HEK293 (cell line): ENCODE data around the gene PILRA.
A peak's percentile ranks its signal among the peaks of the same experiment; 100 is the strongest.

Experiments used
- CTCF ChIA-PET: fragments of 350-600 bp; formaldehyde crosslinking; extraction: SDS; loops from one replicate; lab custom pipeline; 2021; ENCODE audit warnings: antibody characterized with exemption; lab: Yijun Ruan, JAX
- POLR2A ChIA-PET: fragments of 300-600 bp; formaldehyde crosslinking; extraction: SDS; loops from one replicate; lab custom pipeline; 2020; ENCODE audit warnings: antibody characterized with exemption, inconsistent platforms; lab: Yijun Ruan, JAX
- H3K27ac ChIP-seq: fragments of 200-500 bp; sonication (Bioruptor generic); 2 replicates; pipeline ENCODE4 v1.5.1; 2014; ENCODE audit warnings: low read depth, low read length, control low read depth, inconsistent platforms; ENCODE audit errors: extremely low read depth
- H3K36me3 ChIP-seq, 2 experiments: fragments of 200-500 bp in 1 of 2; sonication (Bioruptor generic) in 1 of 2; 1 replicate in 1 of 2; 2 replicates in 1 of 2; pipeline ENCODE4 v1.5.1; 2014 to 2017; ENCODE audit warnings: inconsistent platforms in 2 of 2, low read length in 2 of 2; ENCODE audit not compliant: control insufficient read depth in 2 of 2, insufficient read depth in 1 of 2
- H3K4me1 ChIP-seq: fragments of 200-500 bp; sonication (Bioruptor generic); 2 replicates; pipeline ENCODE4 v1.5.1; 2014; ENCODE audit warnings: mild to moderate bottlenecking, low read length, inconsistent platforms; ENCODE audit not compliant: control insufficient read depth, insufficient read depth
- H3K4me3 ChIP-seq: 2 replicates; pipeline ENCODE4 v1.5.1; 2011; ENCODE audit warnings: low read depth, mild to moderate bottlenecking, control low read depth, low read length, moderate library complexity
- H3K9me3 ChIP-seq: fragments of 200-500 bp; sonication (Bioruptor generic); 2 replicates; pipeline ENCODE4 v1.5.1; 2014; ENCODE audit warnings: low read depth, low read length, inconsistent platforms; ENCODE audit not compliant: control insufficient read depth, insufficient read depth
- EGR2 ChIP-seq: fragments of 450-650 bp; formaldehyde crosslinking; IDR thresholded peaks from 2 replicates; pipeline ENCODE4 v1.5.1; 2016; ENCODE audit warnings: low read depth, missing biosample characterization, missing genetic modification characterization
- GFI1B ChIP-seq: fragments of 450-650 bp; formaldehyde crosslinking; IDR thresholded peaks from 2 replicates; pipeline ENCODE4 v1.5.1; 2016; ENCODE audit warnings: missing biosample characterization, missing genetic modification characterization
- PRDM6 ChIP-seq: fragments of 450-650 bp; formaldehyde crosslinking; IDR thresholded peaks from 2 replicates; pipeline ENCODE4 v1.5.1; 2017; ENCODE audit warnings: missing biosample characterization, missing genetic modification characterization
- SCRT1 ChIP-seq: fragments of 450-650 bp; formaldehyde crosslinking; IDR thresholded peaks from 2 replicates; pipeline ENCODE4 v1.5.1; 2016; ENCODE audit warnings: missing biosample characterization, missing genetic modification characterization, borderline replicate concordance
- SCRT2 ChIP-seq: fragments of 450-650 bp; formaldehyde crosslinking; IDR thresholded peaks from 2 replicates; pipeline ENCODE4 v1.5.1; 2016; ENCODE audit warnings: missing biosample characterization, missing genetic modification characterization
- SETDB1 ChIP-seq: IDR thresholded peaks from one replicate; pipeline ENCODE4 v1.6.1; 2017; ENCODE audit warnings: mild to moderate bottlenecking, low read length, moderate library complexity, mixed read lengths; ENCODE audit not compliant: insufficient read length
- SP2 ChIP-seq: fragments of 450-650 bp; formaldehyde crosslinking; IDR thresholded peaks from 2 replicates; pipeline ENCODE4 v1.5.1; 2016; ENCODE audit warnings: missing biosample characterization, missing genetic modification characterization
- TRIM28 ChIP-seq: IDR thresholded peaks from 2 replicates; pipeline ENCODE4 v1.6.1; 2011; ENCODE audit warnings: low read length, control low read depth, borderline replicate concordance
- WT1 ChIP-seq: fragments of 450-650 bp; formaldehyde crosslinking; IDR thresholded peaks from 2 replicates; pipeline ENCODE4 v1.5.1; 2016; ENCODE audit warnings: missing biosample characterization, missing genetic modification characterization
- ZBTB1 ChIP-seq: fragments of 450-650 bp; formaldehyde crosslinking; IDR thresholded peaks from 2 replicates; pipeline ENCODE4 v1.5.1; 2016; ENCODE audit warnings: missing biosample characterization, missing genetic modification characterization
- ZEB2 ChIP-seq: fragments of 450-650 bp; formaldehyde crosslinking; IDR thresholded peaks from 2 replicates; pipeline ENCODE4 v1.5.1; 2016; ENCODE audit warnings: missing biosample characterization, missing genetic modification characterization
- ZFHX2 ChIP-seq: fragments of 450-650 bp; formaldehyde crosslinking; conservative IDR thresholded peaks from 2 replicates; pipeline ENCODE4 v1.5.1; 2016; ENCODE audit warnings: missing biosample characterization, missing genetic modification characterization
- ZNF184 ChIP-seq: fragments of 450-650 bp; IDR thresholded peaks from 2 replicates; pipeline ENCODE4 v1.5.1; 2018; ENCODE audit warnings: missing biosample characterization, mild to moderate bottlenecking, missing genetic modification characterization
- ZNF211 ChIP-seq: fragments of 450-650 bp; formaldehyde crosslinking; IDR thresholded peaks from 2 replicates; pipeline ENCODE4 v1.5.1; 2016; ENCODE audit warnings: low read depth, missing biosample characterization, missing genetic modification characterization
- ZNF248 ChIP-seq: fragments of 450-650 bp; formaldehyde crosslinking; IDR thresholded peaks from 2 replicates; pipeline ENCODE4 v1.5.1; 2017; ENCODE audit warnings: missing biosample characterization, missing genetic modification characterization
- ZNF391 ChIP-seq: fragments of 450-650 bp; formaldehyde crosslinking; IDR thresholded peaks from 2 replicates; pipeline ENCODE4 v1.5.1; 2016; ENCODE audit warnings: low read depth, missing biosample characterization, missing genetic modification characterization, borderline replicate concordance
- ZNF394 ChIP-seq: fragments of 450-650 bp; formaldehyde crosslinking; IDR thresholded peaks from 2 replicates; pipeline ENCODE4 v1.5.1; 2016; ENCODE audit warnings: missing biosample characterization, missing genetic modification characterization, mild to moderate bottlenecking, moderate library complexity, borderline replicate concordance
- ZNF416 ChIP-seq: fragments of 450-650 bp; formaldehyde crosslinking; IDR thresholded peaks from 2 replicates; pipeline ENCODE4 v1.5.1; 2016; ENCODE audit warnings: missing biosample characterization, missing genetic modification characterization
- ZNF610 ChIP-seq: fragments of 450-650 bp; formaldehyde crosslinking; IDR thresholded peaks from 2 replicates; pipeline ENCODE4 v1.5.1; 2016; ENCODE audit warnings: missing biosample characterization, missing genetic modification characterization, borderline replicate concordance
- ZNF624 ChIP-seq: fragments of 450-650 bp; formaldehyde crosslinking; IDR thresholded peaks from 2 replicates; pipeline ENCODE4 v1.5.1; 2017; ENCODE audit warnings: missing biosample characterization, missing genetic modification characterization
- ZNF654 ChIP-seq: fragments of 450-650 bp; formaldehyde crosslinking; IDR thresholded peaks from 2 replicates; pipeline ENCODE4 v1.5.1; 2016; ENCODE audit warnings: low read depth, missing biosample characterization, missing genetic modification characterization
- ZNF777 ChIP-seq: fragments of 450-650 bp; formaldehyde crosslinking; IDR thresholded peaks from 2 replicates; pipeline ENCODE4 v1.5.1; 2017; ENCODE audit warnings: missing biosample characterization, missing genetic modification characterization, borderline replicate concordance
- ZNF843 ChIP-seq: fragments of 450-650 bp; formaldehyde crosslinking; IDR thresholded peaks from 2 replicates; pipeline ENCODE4 v1.5.1; 2016; ENCODE audit warnings: missing biosample characterization, missing genetic modification characterization
- ZSCAN23 ChIP-seq: fragments of 450-650 bp; formaldehyde crosslinking; IDR thresholded peaks from 2 replicates; pipeline ENCODE4 v1.5.1; 2016; ENCODE audit warnings: missing biosample characterization, missing genetic modification characterization
- TF ChIP-seq, protein P1 (sequence below): fragments of 450-650 bp; formaldehyde crosslinking; IDR thresholded peaks from 2 replicates; pipeline ENCODE4 v1.5.1; 2017; ENCODE audit warnings: missing biosample characterization, missing genetic modification characterization
- TF ChIP-seq, protein P2 (sequence below): IDR thresholded peaks from 2 replicates; pipeline ENCODE4 v1.6.1; 2011; ENCODE audit warnings: mild to moderate bottlenecking, low read depth, low read length, borderline replicate concordance
- TF ChIP-seq, protein P3 (sequence below): sonication (generic); formaldehyde crosslinking; IDR thresholded peaks from 2 replicates; pipeline ENCODE4 v1.8.1; 2022; ENCODE audit warnings: mild to moderate bottlenecking, moderate library complexity, missing genetic modification reagents

Gene PILRA

DNA sequence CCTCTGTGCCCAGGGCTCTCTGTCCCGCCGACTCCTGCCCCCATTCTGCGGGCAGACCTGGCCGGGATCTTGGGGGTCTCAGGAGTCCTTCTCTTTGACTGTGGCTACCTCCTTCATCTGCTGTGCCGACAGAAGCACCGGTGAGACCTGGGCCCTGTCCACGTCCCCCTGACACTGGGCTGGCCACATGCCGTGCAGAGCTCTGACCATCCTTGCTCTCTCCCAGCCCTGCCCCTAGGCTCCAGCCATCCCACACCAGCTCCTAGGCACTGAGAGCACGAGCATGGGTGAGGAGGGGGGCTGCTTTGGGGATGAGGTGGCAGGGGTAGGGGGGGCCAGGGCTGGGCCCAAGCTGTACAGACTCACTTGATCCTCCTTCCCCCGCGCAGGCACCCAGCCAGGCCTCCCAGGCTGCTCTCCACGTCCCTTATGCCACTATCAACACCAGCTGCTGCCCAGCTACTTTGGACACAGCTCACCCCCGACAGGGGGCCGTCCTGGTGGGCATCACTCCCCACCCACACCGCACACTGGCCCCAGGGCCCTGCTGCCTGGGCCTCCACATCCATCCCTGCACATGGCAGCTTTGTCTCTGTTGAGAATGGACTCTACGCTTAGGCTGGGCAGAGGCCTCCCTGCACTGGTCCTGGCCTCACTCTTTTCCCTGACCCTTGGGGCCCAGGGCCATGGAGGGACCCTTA, 20.2 kb upstream of the PILRA start:
- no peak overlapping the region for H3K27ac ChIP-seq
- peaks cover 32 to 91% of the 10 kb centered on the region in 2 experiments for H3K36me3 ChIP-seq
- POLR2A ChIA-PET = no interaction called here
- no peaks in the 10 kb centered on the region for H3K4me1 ChIP-seq
- TF ChIP-seq ZNF416 (tag by site-specific recombination) = no peak
- CTCF ChIA-PET = interaction anchor here (0.9 to 1.3 kb wide), 2 partner anchors 9 to 224 kb away, joined by 3 read pairs; no protein-coding TSS in a partner anchor
- H3K4me3 ChIP-seq = no peak overlapping the region
- no peaks in the 10 kb centered on the region for H3K9me3 ChIP-seq

- Histone ChIP-seq H3K4me3 (no peak overlapping the region), H3K9me3 (no peaks in the 10 kb centered on the region), H3K4me1 (no peaks in the 10 kb centered on the region), H3K36me3 (peaks cover 28 to 94% of the 10 kb centered on the region in 2 experiments), H3K27ac (no peak overlapping the region)
- CTCF ChIA-PET = interaction anchor here (1.3 kb wide), 1 partner anchor 225 kb away, joined by 3 read pairs; no protein-coding TSS in a partner anchor
- POLR2A ChIA-PET = no interaction called here
- TF ChIP-seq GFI1B (no peak), ZNF624 (tag by site-specific recombination) (no peak), TRIM28 (no peak), ZNF610 (tag by site-specific recombination) (no peak), PRDM6 (no peak), ZBTB1 (tag by site-specific recombination) (no peak), ZNF843 (tag by site-specific recombination) (no peak), SP2 (tag by site-specific recombination) (no peak), ZNF394 (tag by site-specific recombination) (no peak), ZFHX2 (tag by site-specific recombination) (peak; percentile 88), ZSCAN23 (tag by site-specific recombination) (no peak), ZNF248 (tag by site-specific recombination) (no peak), ZEB2 (tag by site-specific recombination) (no peak), WT1 (tag by site-specific recombination) (no peak), EGR2 (tag by site-specific recombination) (peak; percentile 80; the same call in 1 of the 2 replicates), ZNF211 (tag by site-specific recombination) (no peak), SETDB1 (no peak), ZNF391 (tag by site-specific recombination) (no peak), ZNF654 (tag by site-specific recombination) (no peak), SCRT1 (tag by site-specific recombination) (peak; percentile 98), SCRT2 (tag by site-specific recombination) (peak; percentile 92), ZNF184 (tag by site-specific recombination) (no peak), ZNF777 (tag by site-specific recombination) (no peak)
- TF ChIP-seq, protein P1, sequence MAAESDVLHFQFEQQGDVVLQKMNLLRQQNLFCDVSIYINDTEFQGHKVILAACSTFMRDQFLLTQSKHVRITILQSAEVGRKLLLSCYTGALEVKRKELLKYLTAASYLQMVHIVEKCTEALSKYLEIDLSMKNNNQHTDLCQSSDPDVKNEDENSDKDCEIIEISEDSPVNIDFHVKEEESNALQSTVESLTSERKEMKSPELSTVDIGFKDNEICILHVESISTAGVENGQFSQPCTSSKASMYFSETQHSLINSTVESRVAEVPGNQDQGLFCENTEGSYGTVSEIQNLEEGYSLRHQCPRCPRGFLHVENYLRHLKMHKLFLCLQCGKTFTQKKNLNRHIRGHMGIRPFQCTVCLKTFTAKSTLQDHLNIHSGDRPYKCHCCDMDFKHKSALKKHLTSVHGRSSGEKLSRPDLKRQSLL (tag by site-specific recombination) = no peak
- TF ChIP-seq, protein P2, sequence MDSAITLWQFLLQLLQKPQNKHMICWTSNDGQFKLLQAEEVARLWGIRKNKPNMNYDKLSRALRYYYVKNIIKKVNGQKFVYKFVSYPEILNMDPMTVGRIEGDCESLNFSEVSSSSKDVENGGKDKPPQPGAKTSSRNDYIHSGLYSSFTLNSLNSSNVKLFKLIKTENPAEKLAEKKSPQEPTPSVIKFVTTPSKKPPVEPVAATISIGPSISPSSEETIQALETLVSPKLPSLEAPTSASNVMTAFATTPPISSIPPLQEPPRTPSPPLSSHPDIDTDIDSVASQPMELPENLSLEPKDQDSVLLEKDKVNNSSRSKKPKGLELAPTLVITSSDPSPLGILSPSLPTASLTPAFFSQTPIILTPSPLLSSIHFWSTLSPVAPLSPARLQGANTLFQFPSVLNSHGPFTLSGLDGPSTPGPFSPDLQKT = no peak
- TF ChIP-seq, protein P3, sequence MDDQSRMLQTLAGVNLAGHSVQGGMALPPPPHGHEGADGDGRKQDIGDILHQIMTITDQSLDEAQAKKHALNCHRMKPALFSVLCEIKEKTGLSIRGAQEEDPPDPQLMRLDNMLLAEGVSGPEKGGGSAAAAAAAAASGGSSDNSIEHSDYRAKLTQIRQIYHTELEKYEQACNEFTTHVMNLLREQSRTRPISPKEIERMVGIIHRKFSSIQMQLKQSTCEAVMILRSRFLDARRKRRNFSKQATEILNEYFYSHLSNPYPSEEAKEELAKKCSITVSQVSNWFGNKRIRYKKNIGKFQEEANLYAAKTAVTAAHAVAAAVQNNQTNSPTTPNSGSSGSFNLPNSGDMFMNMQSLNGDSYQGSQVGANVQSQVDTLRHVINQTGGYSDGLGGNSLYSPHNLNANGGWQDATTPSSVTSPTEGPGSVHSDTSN = no peak
These were observed 19.5 kb upstream of the PILRA start for GRCh38 chr7:100353685-100354330.
